DND-41 (cell line): Measurements from ENCODE around the gene ZNF160.

Source experiments
- ATAC-seq: fragments of 200-7000 bp; cut with Tn5 transposase; 3 replicates; pipeline ENCODE4 v1.9.1; 2021; ENCODE audit warnings: low read depth; ENCODE audit not compliant: insufficient read depth
- DNase-seq: peaks from one replicate; pipeline ENCODE4 v3.0.0-alpha.2; 2020
- H2AFZ ChIP-seq: 2 replicates; pipeline ENCODE4 v1.6.0; 2012; ENCODE audit warnings: low read depth, low read length
- H3K27ac ChIP-seq: 2 replicates; pipeline ENCODE4 v1.5.1; 2012; ENCODE audit warnings: low read length, inconsistent platforms
- H3K27me3 ChIP-seq: fragments of 200-600 bp; sonication (generic); 2 replicates; pipeline ENCODE4 v1.6.0; 2012; ENCODE audit warnings: low read length, mild to moderate bottlenecking, inconsistent platforms; ENCODE audit not compliant: insufficient read depth, poor library complexity
- H3K36me3 ChIP-seq: 2 replicates; pipeline ENCODE4 v1.5.1; 2012; ENCODE audit warnings: low read length, inconsistent platforms; ENCODE audit not compliant: insufficient read depth
- H3K4me1 ChIP-seq: 2 replicates; pipeline ENCODE4 v1.5.1; 2012; ENCODE audit warnings: mild to moderate bottlenecking, low read length; ENCODE audit not compliant: insufficient read depth
- H3K4me2 ChIP-seq: 2 replicates; pipeline ENCODE4 v1.6.0; 2012; ENCODE audit warnings: mild to moderate bottlenecking, moderate library complexity, low read length, inconsistent platforms; ENCODE audit not compliant: insufficient read depth
- H3K4me3 ChIP-seq, 2 experiments: fragments of 200-600 bp in 1 of 2; shearing (Covaris generic) in 1 of 2; 2 replicates each; pipeline ENCODE4 v1.5.1; 2012 to 2016; ENCODE audit warnings: inconsistent platforms in 2 of 2, low read length in 2 of 2, mild to moderate bottlenecking in 2 of 2, low read depth in 1 of 2, moderate library complexity in 1 of 2
- H3K79me2 ChIP-seq: 2 replicates; pipeline ENCODE4 v1.6.0; 2012; ENCODE audit warnings: low read length, inconsistent platforms; ENCODE audit not compliant: insufficient read depth
- H3K9ac ChIP-seq: 2 replicates; pipeline ENCODE4 v1.6.0; 2012; ENCODE audit warnings: low read depth, mild to moderate bottlenecking, inconsistent platforms, low read length, moderate library complexity
- H3K9me3 ChIP-seq: 2 replicates; pipeline ENCODE4 v1.5.1; 2012; ENCODE audit warnings: low read length, moderate library complexity, mild to moderate bottlenecking, inconsistent platforms; ENCODE audit not compliant: insufficient read depth, severe bottlenecking
- H4K20me1 ChIP-seq: 2 replicates; pipeline ENCODE4 v1.6.0; 2012; ENCODE audit warnings: low read length; ENCODE audit not compliant: insufficient read depth
- CTCF ChIP-seq: IDR thresholded peaks from 2 replicates; pipeline ENCODE4 v1.5.1; 2012; ENCODE audit warnings: borderline replicate concordance, low read length, moderate library complexity, mild to moderate bottlenecking; ENCODE audit not compliant: poor library complexity, severe bottlenecking; ENCODE audit errors: extremely low read depth
- EZH2 ChIP-seq: IDR thresholded peaks from 3 replicates; pipeline ENCODE4 v1.6.1; 2012; ENCODE audit warnings: borderline replicate concordance, low read depth, mild to moderate bottlenecking, moderate library complexity, low read length, inconsistent platforms; ENCODE audit not compliant: severe bottlenecking

The ZNF160 gene

GRCh38 chr19:53136432-53136831 lies 33.2 kb upstream of the ZNF160 start:
- Histone ChIP-seq H4K20me1 (peaks cover 5% of the 10 kb centered on the region; the same call in 1 of the 2 replicates), H3K4me1 (peaks cover 16% of the 10 kb centered on the region), H2AFZ (no peak overlapping the region), H3K4me3 (no peak overlapping the region), H3K9ac (no peak overlapping the region), H3K4me2 (no peak overlapping the region), H3K36me3 (peaks cover 13% of the 10 kb centered on the region), H3K27me3 (no peaks in the 10 kb centered on the region), H3K9me3 (peaks cover 5% of the 10 kb centered on the region), H3K27ac (no peak overlapping the region), H3K79me2 (peaks cover 11% of the 10 kb centered on the region)
- no peak for DNase-seq
- no peak for ATAC-seq
- TF ChIP-seq EZH2 (no peak), CTCF (no peak)

- no peaks in the 10 kb centered on the region for H3K9me3 ChIP-seq
Observed at GRCh38 chr19:53132141-53132991, 29.1 kb upstream of the ZNF160 start, which contains the start of gene ZNF415. TSS of gene ZNF415 (minus strand) at chr19:53132910. CDS start at chr19:53122676, 10,234 bp downstream.

GRCh38 chr19:53131727-53132126 lies 28.5 kb upstream of the ZNF160 start:
- peaks cover 7% of the 10 kb centered on the region; the same call in 1 of the 2 replicates for H3K36me3 ChIP-seq
- peak overlapping the region; percentile 80 for H3K27ac ChIP-seq
- peaks cover 11% of the 10 kb centered on the region; the same call in 1 of the 2 replicates for H4K20me1 ChIP-seq
- H2AFZ ChIP-seq: peak overlapping the region; percentile 97
- H3K4me2 ChIP-seq: peak overlapping the region; percentile 93
- no peaks in the 10 kb centered on the region for H3K27me3 ChIP-seq
- peaks cover 30% of the 10 kb centered on the region for H3K4me1 ChIP-seq
- H3K9ac ChIP-seq: peak overlapping the region; percentile 74
- peak overlapping the region; percentile 48 to 74 for H3K4me3 ChIP-seq
- DNase-seq (no peak), ATAC-seq (peak; percentile 18; the same call in 1 of the 3 replicates)
- H3K79me2 ChIP-seq: peaks cover 30% of the 10 kb centered on the region
- TF ChIP-seq EZH2 (no peak), CTCF (no peak)
- no peaks in the 10 kb centered on the region for H3K9me3 ChIP-seq

More at GRCh38 chr19:53132141-53132991, 29.1 kb upstream of the ZNF160 start, which contains the start of gene ZNF415:
- peak within 1 kb of the TSS; percentile 93 for H3K4me2 ChIP-seq
- H3K27me3 ChIP-seq: no peaks in the 10 kb centered on the region
- peak within 1 kb of the TSS; percentile 80 for H3K27ac ChIP-seq
- peak; percentile 86 for ATAC-seq
- H3K36me3 ChIP-seq: peaks cover 7% of the 10 kb centered on the region; the same call in 1 of the 2 replicates
- TF ChIP-seq EZH2 (no peak), CTCF (no peak)
- H3K9ac ChIP-seq: peak within 1 kb of the TSS; percentile 74
- peaks cover 9% of the 10 kb centered on the region; the same call in 1 of the 2 replicates for H4K20me1 ChIP-seq
- peak; percentile 85 for DNase-seq
- H3K4me1 ChIP-seq: peaks cover 30% of the 10 kb centered on the region
- peaks cover 30% of the 10 kb centered on the region for H3K79me2 ChIP-seq
- peak within 1 kb of the TSS; percentile 97 for H2AFZ ChIP-seq
- H3K4me3 ChIP-seq: peak within 1 kb of the TSS; percentile 48 to 74
